Measurements from ENCODE around the gene VDAC1.
"Not testable (repeated sequence)": the region's sequence is repeated elsewhere in the genome, so short reads cannot be mapped to it uniquely, and the experiment has no call there.

Gene VDAC1

DNA sequence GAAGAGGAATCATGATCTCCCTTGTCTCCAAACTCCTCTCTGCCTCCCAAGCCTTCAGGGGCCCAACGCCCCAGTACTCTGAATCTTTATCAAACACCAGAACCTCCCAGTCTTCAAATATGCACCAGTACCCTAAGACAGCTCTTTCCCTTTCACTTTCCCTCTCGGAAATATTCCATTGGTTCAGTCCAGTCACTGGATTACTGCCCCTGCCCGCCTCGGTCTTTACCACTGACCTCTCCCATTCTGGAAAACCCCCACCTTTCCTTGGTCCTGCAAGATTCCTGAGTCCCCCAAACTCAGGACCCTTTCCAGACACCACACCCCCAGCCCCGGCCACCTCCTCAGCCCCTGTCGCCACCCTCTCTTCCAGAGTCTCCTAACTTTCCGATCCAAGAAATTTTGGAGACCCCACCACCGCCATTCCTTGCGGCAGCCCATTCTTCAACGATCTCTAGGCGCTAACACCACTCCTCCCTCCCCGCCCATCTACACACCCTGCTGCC, 37.0 kb downstream of the VDAC1 start:
- no peak for DNase-seq (ENCODE audit: low spot score)

DNA sequence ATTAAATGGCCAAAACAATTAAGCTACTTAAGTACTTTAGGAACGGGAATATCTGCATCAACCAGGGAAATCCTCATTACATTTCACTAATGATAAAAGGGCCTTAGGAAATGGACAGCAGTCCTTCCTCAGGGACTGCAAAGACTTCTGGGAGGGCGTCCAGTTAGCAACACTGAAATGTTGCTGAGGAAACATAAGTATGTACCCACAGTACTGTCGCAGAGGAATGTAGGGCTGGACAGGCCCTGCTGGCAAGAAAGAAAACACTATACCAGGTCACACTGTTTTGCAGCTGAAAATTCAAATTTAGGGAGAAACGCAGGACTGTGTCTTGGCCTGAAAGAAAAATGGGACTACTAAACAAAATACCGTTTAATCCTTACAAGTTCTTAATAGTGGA, 37.7 kb downstream of the VDAC1 start:
- DNase-seq (ENCODE audit: low spot score): no peak

DNA sequence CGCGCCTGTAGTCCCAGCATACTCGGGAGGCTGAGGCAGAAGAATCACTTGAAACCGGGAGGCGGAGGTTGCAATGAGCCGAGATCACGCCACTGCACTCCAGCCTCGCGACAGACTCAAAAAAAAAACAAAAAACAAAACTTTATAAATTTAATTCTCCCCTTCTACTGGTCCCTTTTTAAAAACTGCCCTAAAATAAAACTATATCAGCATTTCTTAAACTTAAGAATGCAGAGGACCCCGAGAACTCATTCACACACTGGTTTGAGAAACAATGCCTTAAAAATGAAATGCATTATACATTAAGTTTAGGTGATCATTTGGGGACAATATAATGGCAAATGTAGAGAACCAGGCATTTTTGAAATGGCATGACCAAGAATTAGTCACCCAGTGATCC, 38.7 kb downstream of the VDAC1 start:
- DNase-seq (ENCODE audit: low spot score): no peak

DNA sequence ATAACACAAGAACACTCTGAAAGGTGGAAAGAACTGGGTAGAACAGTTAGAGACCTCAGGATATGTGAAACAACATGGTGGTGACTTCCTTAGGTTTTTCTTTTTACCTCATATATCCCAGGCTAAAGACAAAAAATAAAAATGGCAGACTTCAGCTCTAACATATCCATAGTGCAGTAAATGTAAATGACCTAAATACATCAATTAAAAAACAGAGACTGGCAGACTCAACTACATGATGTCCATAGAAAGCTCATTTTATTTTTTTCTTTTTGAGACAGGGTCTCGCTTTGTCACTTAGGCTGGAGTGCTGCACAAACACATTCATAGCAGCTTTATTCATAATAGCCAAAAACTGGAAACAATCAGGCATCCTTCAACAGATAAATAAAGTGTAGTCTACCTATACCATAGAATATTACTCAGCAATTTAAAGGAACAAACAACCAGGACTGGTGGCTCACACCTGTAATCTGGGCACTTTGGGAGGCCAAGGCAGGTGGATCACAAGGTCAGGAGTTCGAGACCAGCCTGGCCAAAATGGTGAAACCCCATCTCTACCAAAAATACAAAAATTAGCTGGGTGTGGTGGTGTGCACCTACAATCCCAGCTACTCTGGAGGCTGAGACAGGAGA, 41.2 kb downstream of the VDAC1 start:
- DNase-seq (ENCODE audit: low spot score): no peak

DNA sequence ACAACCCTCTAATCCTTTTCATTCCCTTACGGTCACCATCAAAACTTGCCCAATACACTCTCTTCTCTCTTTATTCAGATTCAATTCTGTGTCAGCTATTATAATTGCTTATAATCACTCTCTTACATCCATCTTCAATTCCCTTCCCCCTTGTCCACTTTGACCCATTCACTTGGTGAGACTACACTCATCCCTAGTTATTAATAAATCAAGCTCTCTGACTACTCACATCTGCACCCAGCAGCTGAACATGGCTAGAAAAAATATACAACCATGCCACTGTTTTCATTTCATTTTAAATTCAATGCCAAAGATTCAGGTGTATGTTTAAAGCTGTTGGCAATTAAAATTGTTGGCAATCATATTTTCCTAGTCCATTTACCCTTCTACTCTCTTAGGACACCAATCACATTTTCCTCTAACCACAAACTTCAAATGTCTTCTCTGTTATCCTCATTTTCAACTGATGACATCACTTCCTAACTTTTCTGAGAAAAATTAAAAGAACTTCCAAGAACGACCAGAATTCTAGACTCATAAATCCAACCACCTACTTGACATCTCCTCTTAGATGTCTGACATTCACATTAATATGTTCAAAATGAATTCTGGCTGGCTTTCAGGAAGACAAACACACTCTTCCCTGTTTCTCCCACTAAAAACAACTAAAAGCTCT, 41.8 kb downstream of the VDAC1 start:
- DNase-seq (ENCODE audit: low spot score): no peak

DNA sequence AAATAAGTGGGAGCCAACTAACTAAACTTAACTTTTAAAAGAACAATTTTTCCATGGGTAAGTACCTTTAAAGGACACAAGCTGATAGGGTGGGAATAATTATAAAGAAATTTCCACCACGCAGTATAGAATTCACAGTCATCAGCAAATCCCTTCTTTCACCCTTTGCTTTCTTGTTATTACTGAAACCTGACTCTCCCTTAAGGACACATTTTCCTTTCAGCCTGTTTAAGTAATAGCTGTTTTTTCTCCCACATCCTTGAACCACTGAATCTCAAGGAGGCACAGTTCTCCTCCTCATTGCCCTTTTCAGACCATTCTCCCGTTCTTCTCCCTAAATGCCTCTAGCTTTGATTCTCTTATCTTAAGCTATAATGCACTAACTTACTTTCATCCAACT, 42.6 kb downstream of the VDAC1 start:
- DNase-seq (ENCODE audit: low spot score): no peak

DNA sequence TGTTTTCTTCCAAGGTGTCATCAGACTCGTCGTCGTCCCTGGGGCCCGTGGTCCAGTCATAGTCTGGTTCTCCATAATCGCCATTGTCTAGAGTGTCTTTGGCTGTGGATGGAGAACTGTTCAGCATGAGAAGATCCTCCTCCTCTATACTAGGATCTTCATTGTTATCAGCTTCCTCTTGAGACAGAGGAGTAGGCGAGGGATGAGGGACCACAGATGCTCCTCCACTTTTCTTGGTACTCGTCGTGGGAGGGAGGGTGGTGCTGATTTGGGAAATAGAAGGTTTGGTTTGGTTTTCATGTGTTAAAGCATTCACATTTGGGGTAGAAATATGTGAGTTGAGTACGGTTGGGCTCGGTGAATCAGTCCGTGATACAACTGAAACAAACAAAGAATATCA, 45.1 kb downstream of the VDAC1 start:
- no peak for DNase-seq (ENCODE audit: low spot score)

DNA sequence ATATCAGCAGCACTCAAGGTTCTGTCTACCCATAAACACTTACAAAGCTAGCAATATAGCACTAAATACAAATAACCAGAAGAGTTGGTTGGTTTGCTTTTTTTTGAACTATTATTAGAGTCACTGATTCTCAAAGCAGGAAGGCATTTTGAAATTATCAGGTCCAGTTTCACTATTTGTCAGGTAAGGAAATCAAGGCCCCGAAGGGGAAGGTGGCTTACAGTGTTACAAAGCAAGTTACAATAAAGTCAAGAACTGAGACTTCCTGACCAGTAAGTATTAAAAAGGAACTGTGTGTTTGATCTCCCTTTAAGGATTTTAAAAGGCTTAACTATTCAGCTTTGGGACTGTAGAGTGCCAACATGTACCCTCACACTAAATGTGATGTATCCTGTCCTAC, 47.2 kb downstream of the VDAC1 start:
- peak; percentile 61 for DNase-seq (ENCODE audit: low spot score)

DNA sequence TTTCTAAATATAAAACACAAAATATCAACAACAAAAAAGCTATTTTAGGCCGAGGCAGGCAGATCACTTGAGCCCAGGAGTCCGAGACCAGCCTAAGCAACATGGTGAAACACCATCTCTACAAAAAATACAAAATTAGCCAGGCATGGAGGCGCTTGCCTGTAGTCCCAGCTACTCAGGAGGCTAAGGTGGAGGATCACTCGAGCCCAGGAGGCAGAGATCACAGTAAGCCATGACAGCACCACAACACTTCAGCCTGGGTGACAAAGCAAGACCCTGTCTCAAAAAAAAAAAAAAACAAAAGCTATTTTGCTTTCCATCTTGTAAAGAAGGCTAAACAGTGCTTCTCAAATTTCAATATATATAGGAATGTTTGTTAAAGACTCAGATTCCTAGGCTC, 47.7 kb downstream of the VDAC1 start:
- DNase-seq (ENCODE audit: low spot score): no peak

DNA sequence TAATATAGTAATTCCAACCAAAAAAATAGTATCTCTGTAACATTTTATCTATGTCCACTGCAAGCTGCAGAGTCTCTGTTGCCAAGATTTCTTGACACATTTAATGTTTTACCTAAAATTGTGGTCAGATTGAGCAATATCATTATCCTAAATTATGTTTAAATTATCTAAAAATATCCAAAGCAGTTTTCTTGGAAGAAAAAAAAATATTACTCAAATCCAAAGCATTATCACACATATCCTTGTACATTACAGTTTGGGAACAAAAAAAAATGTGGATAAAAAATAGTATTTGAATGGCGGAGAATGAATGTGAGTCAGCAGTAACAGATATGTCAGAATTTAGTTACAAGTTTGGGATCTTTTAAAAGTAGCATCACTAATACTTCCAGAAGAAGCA, 48.6 kb downstream of the VDAC1 start:
- not testable (repeated sequence) for DNase-seq (ENCODE audit: low spot score)

DNA sequence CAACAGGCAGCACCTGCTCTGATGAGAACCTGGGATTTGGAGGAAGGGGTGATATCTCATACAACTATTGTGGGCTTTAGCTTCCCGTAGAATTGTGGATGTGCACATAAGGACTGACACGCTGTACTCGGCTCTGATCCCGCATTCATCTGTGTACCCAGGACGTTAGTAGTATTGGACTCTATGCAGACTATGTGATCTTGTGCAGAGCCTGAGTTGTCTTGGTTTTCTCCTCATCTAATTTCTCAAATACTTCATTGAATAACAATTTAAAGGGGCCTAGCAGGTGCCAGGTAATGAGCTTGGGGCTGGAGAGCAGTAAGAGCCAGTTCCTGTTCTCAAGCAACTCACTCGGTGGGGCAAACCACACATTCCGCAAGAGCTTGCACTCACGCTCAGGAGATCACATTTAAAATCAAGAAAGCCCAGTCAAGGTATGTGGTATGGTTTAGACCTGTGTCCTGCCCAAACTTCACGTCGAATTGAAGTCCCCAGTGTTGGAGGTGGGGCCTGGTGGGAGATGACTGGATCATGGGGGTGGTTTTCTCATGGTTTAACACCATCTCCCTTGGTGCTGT, 51.1 kb downstream of the VDAC1 start:
- no peak for DNase-seq (ENCODE audit: low spot score)

DNA sequence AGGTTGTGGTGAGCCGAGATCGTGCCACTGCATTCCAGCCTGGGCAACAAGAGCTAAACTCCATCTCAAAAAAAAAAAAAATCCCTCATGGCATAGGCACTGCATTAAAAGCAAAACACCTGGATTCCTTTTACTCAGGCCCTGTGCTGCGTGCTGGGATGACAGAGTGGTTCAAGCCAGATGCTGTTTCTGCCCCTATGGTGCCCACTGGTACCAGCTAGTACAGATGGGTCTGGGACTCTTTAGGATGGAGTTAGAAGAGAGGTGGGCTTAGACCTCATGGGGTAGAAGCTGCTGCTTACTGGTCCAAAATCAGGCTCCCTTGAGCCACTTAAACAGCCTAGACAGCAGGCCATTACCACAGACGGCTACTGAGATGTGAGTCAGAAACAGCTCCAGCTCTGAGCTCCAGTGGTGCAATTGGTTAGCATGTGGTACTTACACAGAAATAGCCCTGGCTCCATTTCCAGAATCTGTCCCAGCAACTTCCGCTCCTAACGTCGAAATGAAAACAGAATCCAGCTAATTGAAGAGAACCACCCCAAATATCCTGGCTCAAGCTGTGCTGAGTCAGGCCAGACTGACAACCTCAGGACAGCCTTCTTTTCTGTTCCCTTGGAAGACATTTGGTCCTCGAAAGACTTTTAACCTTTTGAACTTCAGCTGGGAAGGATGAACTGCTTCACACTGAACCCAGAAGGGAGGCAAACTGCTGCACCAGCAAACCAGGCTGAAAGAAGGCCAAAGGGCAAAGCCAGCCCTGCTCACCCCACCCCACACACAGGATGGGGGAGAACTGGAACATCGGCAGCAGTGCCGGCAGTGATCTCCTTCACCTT, 51.8 kb downstream of the VDAC1 start:
- DNase-seq (ENCODE audit: low spot score): no peak

DNA sequence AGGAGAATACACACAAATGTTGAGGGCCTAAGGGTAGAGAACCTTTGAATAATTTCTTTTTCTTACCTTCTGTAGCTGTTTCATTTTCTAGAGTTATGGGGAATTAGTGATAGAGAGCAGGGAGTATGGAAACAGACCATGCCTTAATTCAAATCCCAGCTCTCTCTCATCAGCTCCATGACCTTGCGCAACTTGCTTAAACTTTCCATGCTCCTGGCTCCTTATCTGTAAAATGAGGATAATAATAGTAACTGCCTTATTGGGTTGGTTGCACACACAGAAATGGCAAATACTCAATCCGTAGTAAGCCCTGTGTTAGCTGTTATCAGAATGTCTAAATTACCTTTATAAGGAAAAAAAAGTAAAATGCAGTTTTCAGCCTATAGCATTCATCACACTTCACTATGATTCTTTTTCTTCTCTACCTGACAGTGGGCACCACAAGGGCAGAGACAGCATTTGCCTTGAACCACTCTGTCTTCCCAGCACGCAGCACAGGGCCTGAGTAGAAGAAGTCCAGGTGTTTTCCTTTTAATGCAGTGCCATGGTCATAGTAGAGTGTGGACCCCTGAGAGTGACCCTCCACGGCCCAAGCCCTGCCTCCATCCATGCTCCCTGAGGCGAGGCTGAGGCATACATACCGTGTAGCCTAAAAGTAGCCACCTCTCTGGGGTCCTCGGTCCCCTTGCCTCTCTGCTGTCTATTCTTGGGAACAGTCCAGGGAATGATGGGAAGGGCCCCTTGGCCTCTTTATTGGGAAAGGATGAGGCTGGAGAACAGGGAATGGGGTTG, 53.8 kb downstream of the VDAC1 start:
- no peak for DNase-seq (ENCODE audit: low spot score)

DNA sequence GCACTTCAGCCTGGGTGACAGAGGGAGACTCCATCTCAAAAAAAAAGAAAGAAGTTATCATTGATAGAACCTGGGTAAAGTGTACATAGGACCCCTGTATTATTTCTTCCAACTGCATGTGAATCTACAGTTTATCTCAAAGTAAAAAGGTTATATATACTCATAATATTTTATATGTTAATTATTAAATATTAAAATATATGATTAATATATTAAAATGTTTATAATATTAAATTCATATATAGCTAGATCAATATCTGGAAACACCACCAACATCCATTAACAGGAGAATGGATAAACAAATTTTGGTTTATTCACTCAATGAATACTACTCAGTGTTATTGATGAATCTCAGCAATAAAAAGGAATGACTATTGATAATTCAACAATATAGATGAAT, 56.1 kb downstream of the VDAC1 start:
- no peak for DNase-seq (ENCODE audit: low spot score)

DNA sequence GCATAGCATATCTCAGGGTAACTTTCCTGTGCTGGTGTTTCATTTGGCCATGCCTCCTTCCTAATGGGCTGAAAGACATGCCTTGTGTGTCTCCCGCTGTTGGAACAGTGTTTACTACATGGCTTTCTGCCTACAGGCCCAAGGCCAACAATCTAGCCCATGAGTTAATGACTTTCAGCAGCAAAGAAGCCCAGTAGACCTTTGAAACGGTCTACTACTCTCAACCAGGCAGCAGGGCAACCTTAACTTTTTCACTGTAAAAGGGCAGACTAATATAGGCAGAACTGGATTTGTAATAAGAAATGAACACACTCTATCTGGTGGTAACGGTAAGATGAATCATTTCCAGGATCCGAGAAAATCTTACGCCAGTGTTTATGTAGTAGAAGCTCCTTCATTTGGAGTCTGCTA, 57.3 kb downstream of the VDAC1 start:
- no peak for DNase-seq (ENCODE audit: low spot score)

DNA sequence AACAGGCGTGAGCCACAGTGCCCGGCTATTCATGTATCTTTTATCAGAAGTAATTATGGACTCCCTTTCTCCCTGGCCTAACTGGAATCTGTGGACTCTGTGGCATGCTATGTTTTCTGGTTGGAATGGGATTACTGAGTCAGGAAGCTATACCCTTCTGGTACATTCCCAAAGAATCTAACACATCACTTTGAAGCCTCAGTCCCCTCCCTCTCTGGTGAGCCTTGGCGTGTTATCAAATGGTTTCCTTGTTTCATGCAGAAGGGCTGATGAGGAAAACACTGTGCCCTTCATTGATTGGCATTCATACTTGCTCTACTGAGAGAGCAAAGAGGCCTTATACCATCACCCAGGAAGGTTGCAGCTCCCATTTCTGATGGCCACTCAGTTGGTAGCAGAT, 59.2 kb downstream of the VDAC1 start:
- no peak for DNase-seq (ENCODE audit: low spot score)

DNA sequence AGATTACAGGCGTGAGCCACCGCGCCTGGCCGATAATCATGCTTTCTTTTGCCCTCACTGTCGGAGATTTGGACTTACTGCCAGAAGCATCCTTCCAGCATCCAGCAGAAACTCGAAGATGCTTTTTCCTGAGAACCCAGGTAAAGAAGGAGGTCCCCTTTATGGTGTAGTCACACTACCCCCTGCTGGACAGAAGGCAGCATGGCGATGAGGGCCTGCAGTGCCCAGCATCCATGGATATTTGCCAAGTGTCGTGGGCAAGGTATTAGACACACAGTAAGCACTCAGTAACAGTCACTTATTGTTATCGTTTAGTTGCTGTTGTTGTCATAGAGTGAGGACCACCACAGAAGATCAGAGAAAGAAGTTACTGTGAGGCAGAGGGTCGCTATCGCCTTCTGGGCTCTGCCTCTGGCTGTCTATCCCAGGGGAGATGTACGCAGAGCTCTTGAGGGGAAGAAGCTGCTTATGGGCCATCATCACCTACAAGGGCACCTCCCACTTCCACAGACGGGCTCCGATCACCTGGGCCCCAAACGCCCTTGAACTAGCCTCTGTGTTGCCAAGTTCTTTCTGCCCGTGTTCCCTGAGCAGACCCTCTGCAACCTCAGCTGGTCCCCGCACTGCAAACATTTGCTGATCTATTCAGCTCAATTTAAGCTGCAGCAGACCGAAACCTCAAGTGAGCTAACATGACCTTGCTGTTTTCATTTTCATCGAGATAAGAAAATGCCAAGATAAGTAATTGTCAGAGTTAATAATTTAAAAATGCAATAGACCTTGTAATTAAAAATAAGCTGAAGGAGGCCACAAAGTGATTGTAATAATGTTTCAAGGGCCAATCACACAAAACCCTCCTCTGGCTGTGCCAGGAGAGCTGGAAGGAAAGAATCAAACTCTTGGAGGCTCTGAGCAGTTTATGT, 60.3 kb downstream of the VDAC1 start:
- DNase-seq (ENCODE audit: low spot score): peak; percentile 46

DNA sequence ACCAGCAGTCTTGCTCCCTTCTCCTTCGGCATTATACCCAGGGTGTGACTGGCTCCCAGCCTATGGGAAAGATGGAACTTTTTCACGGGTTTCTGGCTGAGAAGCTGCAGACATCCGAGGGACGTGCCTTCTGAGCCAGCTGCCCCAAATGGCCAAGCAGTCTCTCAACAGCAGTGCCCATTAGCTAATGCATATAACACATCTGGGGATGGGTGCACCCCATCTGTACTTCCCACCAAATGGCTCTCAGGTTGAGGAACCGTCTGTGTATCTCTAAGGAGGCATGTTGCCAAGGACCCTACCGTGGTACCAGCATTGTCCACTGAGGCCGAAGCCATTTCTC, 61.3 kb downstream of the VDAC1 start:
- no peak for DNase-seq (ENCODE audit: low spot score)

DNA sequence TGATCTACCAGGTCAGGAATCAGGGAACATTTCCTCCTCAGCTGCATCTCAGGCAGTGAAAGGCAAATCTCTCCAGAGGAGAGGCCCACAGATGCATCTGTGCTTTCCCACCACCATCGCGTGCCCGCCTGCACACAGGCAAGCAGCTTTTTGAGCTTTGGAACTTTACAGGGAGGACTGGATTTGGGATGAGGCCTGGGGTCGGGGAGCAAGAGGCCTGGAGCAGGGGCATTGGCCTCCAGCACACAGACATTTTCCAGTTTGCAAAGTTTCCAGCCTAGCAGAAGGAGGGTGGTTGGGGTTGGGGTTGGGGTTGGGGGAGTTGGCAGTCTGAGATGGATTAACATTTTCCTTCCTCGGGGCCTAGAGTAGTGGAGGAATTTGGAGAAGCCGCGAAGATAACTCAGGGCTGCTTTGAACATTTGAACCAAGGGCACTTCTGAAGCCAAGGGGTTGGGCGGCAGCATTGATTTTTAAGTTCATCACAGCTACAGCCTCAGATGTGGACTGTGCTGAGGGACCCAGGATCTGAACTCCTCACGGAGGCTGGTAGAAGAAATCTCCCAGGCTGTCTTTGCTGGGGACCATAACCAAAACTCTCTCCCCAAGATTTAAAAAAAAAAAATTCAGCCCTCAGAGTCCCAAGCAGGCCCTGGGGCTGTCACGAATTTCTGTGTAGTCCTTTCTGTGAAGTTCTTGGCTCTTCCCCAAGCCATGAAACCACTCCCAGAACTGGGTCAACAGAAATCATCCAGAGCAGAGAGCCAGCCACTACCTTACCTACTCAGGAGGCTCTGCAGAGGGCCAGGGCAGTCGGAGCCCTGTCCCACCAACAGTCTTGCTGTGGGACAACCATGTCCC, 61.9 kb downstream of the VDAC1 start:
- no peak for DNase-seq (ENCODE audit: low spot score)

All from activated CD4-positive, alpha-beta T cell treated with anti-CD3 and anti-CD28 coated beads, Interleukin-2, Interleukin-4, amounts not matched to agents 100 ng/mL and 50 ng/mL, durations not matched to agents 16 hours and 8 hours (primary cell).